Measurements from ENCODE around the gene NAV2.

NAV2 gene

GRCh38 chr11:19843079-19843478, 130.4 kb downstream of the NAV2 start:
- no peak for DNase-seq

GRCh38 chr11:19844012-19844411, 131.4 kb downstream of the NAV2 start:
- DNase-seq: no peak

GRCh38 chr11:19844806-19845205, 132.2 kb downstream of the NAV2 start:
- no peak for DNase-seq

GRCh38 chr11:19845626-19846025, 133.0 kb downstream of the NAV2 start:
- no peak for DNase-seq

DNA sequence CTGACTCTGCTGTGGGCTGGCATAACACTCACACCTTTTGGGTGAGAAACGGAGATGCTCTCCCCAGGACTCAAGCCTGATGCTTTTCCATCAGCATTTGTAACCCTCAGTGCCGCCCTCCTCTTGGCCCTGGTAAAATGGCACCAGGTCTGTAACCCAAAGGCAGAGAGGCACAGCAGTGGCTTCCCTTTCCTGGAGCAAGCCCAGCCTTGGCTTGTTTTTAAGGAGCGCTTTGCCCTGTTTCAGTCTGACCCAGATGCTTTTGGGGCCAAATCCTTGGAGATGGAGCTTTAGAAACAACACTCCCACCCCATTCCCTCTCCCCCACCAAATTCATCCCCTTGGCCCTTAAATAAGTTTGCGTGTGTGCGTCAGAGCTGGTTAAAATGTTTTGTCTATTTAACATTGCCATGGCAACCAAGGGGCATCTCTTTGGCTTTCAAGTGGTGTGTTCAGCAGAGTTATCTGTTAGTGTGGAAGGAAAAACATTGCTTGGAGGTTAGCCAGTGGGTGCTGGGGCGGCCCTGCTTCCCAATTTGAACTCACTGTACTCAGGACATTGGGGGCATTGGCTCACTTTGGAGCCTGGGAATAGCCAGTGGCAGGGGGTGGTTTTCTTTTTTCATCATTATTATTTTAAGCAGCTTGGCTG, 134.1 kb downstream of the NAV2 start:
- DNase-seq: no peak

- no peak for DNase-seq
Observed at GRCh38 chr11:19848219-19848618, 135.6 kb downstream of the NAV2 start.

DNA sequence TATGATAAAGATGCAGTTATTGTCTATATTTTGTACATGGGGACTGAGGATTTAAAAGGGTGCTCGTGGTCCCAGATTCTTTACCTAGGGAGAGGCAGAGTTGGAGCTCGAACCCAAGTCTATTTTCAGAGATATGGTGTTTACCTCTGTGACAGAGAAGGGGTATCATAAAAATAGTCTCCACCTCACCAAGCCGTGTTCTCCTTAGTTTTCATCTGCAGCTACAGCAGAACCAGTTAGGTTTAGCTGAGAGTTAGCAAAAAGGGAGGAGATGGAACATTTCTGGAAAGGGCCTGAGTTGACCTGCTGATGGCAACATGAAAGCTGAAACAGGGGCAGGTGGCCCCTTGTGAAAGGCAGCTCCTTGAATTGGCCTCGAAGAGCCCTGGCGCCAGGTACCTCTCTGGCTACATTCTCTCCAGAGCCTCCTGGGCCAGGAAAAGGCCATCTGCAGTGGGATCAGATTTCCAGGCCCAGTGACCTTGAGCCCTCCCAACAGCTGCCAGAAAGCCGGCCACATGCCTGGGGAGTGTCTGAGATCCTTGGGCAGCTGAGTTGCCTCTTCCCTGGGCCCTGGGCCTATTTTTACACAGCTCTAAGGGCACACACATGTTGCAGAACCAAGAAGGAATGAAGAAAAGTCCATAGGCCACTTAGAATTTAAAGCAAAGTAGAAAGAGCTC, 136.6 kb downstream of the NAV2 start:
- no peak for DNase-seq

DNA sequence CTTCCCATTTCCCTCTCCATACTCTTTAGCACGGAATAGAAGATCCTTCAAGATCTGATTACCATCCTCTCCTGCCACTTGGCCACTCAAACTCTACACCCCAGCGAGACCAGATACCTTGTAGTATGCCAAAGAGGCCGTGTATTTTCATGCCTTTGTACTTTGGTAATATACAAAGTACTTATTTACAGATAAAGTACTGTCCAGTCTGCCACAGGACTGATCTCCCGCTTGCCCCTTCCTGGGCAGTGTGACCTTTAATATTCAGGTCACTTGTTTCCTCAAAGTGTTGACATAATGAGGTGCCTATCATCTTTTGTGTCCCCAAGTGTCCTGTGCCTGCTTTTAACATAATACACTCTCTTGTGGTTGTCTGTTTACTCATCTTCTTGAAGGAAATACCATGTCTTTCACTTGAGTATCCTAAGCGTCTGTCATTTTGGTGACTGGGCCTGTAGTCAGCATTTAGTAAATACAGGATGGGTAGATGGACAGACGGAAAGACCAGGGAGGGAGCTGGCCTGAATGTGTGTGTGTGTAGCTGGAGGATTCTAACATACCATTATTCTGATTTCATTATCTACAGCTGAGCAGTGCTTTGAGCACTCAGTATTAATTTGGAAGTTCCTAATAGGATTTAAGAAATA, 137.4 kb downstream of the NAV2 start:
- no peak for DNase-seq

GRCh38 chr11:19852288-19852687, 139.7 kb downstream of the NAV2 start:
- no peak for DNase-seq

GRCh38 chr11:19853016-19853415, 140.4 kb downstream of the NAV2 start:
- no peak for DNase-seq

GRCh38 chr11:19853920-19854319, 141.3 kb downstream of the NAV2 start:
- DNase-seq: peak; percentile 51

DNA sequence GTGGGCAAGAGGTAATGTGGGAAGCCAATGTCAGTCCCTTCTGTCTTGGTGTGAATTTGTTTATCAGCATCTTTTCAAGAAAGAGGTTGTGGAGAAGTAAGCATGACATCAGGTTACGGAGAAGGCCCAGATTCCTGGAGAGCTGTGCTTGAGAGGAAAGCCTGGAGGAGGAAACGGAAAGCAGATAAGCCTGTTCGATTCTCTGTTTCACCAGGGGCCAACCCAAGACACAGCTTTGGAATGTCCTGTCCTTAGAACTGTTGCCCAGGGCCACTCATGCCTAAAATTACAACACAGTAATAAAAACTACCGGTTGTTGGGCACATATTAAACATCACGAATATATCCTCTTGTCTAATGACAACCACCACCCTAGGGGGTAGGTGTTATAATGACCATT, 148.5 kb downstream of the NAV2 start:
- DNase-seq: no peak

DNA sequence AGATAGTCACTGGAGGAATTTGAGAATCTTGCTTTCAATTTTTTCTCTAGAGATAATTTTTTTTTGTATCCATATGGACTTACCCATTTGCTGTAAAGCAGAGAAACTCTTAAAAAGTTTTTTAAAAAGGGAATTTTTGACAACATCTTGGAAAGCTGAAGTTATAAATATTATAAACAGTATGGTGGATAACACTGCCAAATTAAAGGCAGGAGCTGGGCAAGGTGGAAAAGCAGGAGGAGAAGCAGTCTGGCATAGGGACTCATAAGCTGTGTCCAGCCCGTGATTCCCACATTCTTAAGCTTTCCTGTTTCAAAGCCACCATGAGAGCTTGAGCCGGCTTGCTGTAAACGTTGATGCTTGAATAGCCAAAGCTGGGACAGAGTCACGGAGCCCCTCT, 149.5 kb downstream of the NAV2 start:
- DNase-seq: no peak

- DNase-seq: peak; percentile 55
Observed at GRCh38 chr11:19864141-19865140, 151.8 kb downstream of the NAV2 start.

GRCh38 chr11:19866037-19866436, 153.4 kb downstream of the NAV2 start:
- DNase-seq: no peak

- no peak for DNase-seq
Observed at GRCh38 chr11:19866521-19866920, 153.9 kb downstream of the NAV2 start.

DNA sequence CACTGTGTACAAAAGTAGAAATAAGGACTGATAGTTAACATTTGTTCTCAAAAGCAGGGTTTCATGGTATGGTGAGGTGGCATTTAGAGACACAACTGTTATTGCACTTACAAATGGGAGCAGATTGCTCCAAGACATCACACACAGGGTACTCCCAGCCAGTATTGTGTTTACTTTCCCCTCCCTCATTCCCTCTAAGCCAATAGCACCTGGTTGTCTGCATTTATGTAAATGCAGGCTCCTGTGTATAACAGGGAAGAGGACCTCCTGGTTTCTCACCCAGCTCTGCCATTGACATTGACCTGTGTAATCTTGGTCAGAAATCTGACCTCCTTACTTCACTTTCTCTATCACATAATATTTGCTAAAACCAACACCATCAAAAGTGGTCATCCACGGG, 154.4 kb downstream of the NAV2 start:
- no peak for DNase-seq

GRCh38 chr11:19868281-19868821, 155.7 kb downstream of the NAV2 start:
- DNase-seq: no peak

- no peak for DNase-seq
Observed at GRCh38 chr11:19868871-19869270, 156.2 kb downstream of the NAV2 start.

DNA sequence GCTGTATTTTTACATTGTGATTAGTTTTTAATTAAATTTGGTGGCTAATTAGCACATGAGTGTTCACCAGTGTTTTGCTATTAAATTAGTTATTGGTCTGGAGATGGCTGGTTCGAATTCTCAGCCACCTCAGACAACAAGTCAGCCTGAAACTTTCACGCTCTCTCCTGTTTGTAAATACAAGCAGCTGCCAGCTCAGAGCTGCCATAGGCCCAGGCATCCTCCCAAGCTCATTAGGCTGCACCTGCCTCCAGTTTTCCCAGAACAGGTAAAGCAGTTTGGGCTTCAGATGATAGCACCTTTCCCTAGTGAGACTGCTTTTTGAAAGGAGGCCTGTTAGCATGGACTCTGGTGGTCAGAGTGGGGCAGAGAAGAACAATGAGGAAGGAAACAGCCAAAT, 156.8 kb downstream of the NAV2 start:
- no peak for DNase-seq

DNA sequence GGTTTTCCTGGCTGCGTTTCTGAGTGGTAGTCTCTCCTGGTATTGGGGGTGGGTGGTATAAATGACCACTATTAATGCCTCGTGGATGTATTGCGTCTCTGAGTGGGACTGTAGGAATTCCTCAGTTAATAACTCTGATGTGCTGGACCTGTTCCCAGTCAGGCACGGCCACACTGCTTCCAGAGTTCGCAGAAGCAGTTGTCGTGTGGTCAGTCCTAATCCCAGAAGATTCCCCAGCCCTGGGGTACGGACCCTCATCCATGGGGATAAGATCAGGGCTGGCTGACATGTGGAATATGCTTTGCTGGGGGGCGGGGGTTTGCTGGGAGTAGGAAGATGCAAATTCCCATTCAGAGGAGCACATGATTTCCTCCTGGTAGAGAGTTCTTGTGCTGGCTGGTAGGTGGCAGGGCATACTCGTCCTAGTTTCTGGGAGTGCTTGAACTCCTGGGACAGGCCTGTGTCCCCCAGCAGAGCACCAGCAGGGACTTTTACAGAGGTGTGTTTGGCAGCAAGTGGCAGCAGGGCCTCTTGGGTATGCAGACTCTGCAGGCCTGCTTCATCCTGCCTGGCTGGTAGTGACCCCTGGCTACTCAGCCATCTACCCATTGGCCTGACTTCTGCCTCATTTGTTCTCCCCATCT, 157.4 kb downstream of the NAV2 start:
- no peak for DNase-seq

DNA sequence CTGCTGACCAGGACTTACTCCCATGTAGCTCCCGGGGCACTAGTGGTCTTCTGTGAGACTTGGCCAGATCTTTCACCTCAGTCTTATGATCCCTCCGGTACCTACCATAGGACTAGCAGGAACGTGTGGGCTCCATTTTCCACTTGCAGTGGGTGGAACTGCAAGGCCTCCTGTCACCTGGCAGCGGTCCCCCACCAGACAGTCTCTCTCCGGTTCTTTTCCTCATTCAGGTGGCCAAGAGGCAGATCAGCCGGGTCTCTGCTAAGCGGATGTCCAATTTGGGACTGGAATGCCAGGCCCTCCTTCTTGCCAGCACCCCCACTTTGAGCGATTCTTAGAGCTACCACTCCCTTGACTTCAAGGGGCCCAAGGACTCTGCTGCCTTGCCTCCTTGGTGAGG, 158.9 kb downstream of the NAV2 start:
- no peak for DNase-seq

All from NCI-H1694 treated with DMSO at 0.1 percent for 48 hours (cell line).